AG10803 (cell line): ENCODE measurements around the gene IL27RA.

Experiments used
- DNase-seq: peaks from one replicate; pipeline ENCODE4 v3.0.0; 2010; ENCODE audit warnings: low read depth
- H3K4me3 ChIP-seq: 2 replicates; pipeline ENCODE4 v1.5.1; 2011; ENCODE audit warnings: mild to moderate bottlenecking, low read length, control low read depth
- CTCF ChIP-seq: conservative IDR thresholded peaks from 2 replicates; pipeline ENCODE4 v1.5.1; 2011; ENCODE audit warnings: mild to moderate bottlenecking, low read length, control low read depth, inconsistent platforms

The IL27RA gene

GRCh38 chr19:14031719-14032480 lies at the start of gene IL27RA:
Gene IL27RA, plus strand, starts transcription at chr19:14031762. Its CDS starts 111 bp downstream, at chr19:14031873.
- TF ChIP-seq CTCF = peak; percentile 64
- peak within 1 kb of the TSS; percentile 68 for H3K4me3 ChIP-seq
- DNase-seq = peak; percentile 37

GRCh38 chr19:13981988-13982501 lies 49.5 kb upstream of the IL27RA start:
- TF ChIP-seq CTCF = no peak
- H3K4me3 ChIP-seq = no peak overlapping the region

GRCh38 chr19:13982773-13983172 lies 48.8 kb upstream of the IL27RA start:
- DNase-seq = no peak
- no peak overlapping the region for H3K4me3 ChIP-seq
- TF ChIP-seq CTCF = no peak

More at GRCh38 chr19:13981988-13982501, 49.5 kb upstream of the IL27RA start:
- DNase-seq = no peak

- no peak overlapping the region for H3K4me3 ChIP-seq
- no peak for TF ChIP-seq CTCF
- DNase-seq = no peak
These were observed 48.2 kb upstream of the IL27RA start for GRCh38 chr19:13983213-13983889.

GRCh38 chr19:13984186-13984585 lies 47.4 kb upstream of the IL27RA start:
- TF ChIP-seq CTCF = no peak
- DNase-seq = no peak
- no peak overlapping the region for H3K4me3 ChIP-seq

- no peak for DNase-seq
- no peak for TF ChIP-seq CTCF
- H3K4me3 ChIP-seq = no peak overlapping the region
These were observed 46.5 kb upstream of the IL27RA start for GRCh38 chr19:13984875-13985741.
